SU-DHL-6 (cell line): ENCODE measurements around the gene TNNI3K.

Experiments used
- H2AFZ ChIP-seq: fragments of 200-600 bp; sonication (generic); 2 replicates; pipeline ENCODE4 v1.6.1; 2014; ENCODE audit warnings: low read depth, mild to moderate bottlenecking, moderate library complexity, mixed read lengths, antibody characterized with exemption, low read length; ENCODE audit not compliant: severe bottlenecking
- H3F3A ChIP-seq: fragments of 200-600 bp; shearing (Covaris generic); 2 replicates; pipeline ENCODE4 v1.6.0; 2016; ENCODE audit warnings: antibody characterized with exemption, mild to moderate bottlenecking; ENCODE audit not compliant: insufficient read depth
- H3K27ac ChIP-seq: fragments of 200-600 bp; sonication (generic); 2 replicates; pipeline ENCODE4 v1.5.1; 2016; ENCODE audit warnings: low read depth, mild to moderate bottlenecking, low read length, moderate library complexity, mixed read lengths
- H3K27me3 ChIP-seq: fragments of 200-600 bp; sonication (generic), shearing (Covaris generic); 2 replicates; pipeline ENCODE4 v1.6.0; 2014; ENCODE audit warnings: mild to moderate bottlenecking, low read length
- H3K36me3 ChIP-seq: fragments of 200-600 bp; sonication (generic); 2 replicates; pipeline ENCODE4 v1.6.1; 2014; ENCODE audit warnings: mild to moderate bottlenecking, low read length, mixed read lengths
- H3K4me2 ChIP-seq: fragments of 300-600, 200-600 bp; shearing (Covaris generic), sonication (generic); 2 replicates; pipeline ENCODE4 v1.6.0; 2014; ENCODE audit warnings: low read length, low read depth, mild to moderate bottlenecking; ENCODE audit not compliant: poor library complexity, severe bottlenecking
- H3K4me3 ChIP-seq: fragments of 200-600 bp; sonication (generic); 2 replicates; pipeline ENCODE4 v1.5.1; 2014; ENCODE audit warnings: antibody characterized with exemption, low read length, mild to moderate bottlenecking, mixed read lengths; ENCODE audit not compliant: insufficient read depth, poor library complexity, severe bottlenecking
- H3K79me2 ChIP-seq: fragments of 200-600 bp; sonication (generic); 2 replicates; pipeline ENCODE4 v1.6.1; 2014; ENCODE audit warnings: mild to moderate bottlenecking, low read length, moderate library complexity; ENCODE audit not compliant: insufficient read depth
- H3K9ac ChIP-seq: fragments of 200-600 bp; sonication (generic); 2 replicates; pipeline ENCODE4 v1.7.0; 2014; ENCODE audit warnings: mild to moderate bottlenecking, low read length
- H3K9me2 ChIP-seq: fragments of 200-600 bp; sonication (generic); replicated peaks from 2 replicates; pipeline ENCODE4 v1.6.1; 2014; ENCODE audit warnings: low read length; ENCODE audit not compliant: insufficient read depth
- H3K9me3 ChIP-seq: fragments of 200-600 bp; sonication (generic); 2 replicates; pipeline ENCODE4 v1.6.1; 2014; ENCODE audit warnings: low read length, mixed read lengths; ENCODE audit not compliant: insufficient read depth
- H4K20me1 ChIP-seq: fragments of 200-600 bp; sonication (generic); 2 replicates; pipeline ENCODE4 v1.6.1; 2014; ENCODE audit warnings: low read depth, mild to moderate bottlenecking, antibody characterized with exemption, low read length, moderate library complexity, mixed read lengths
- CTCF ChIP-seq: fragments of 200-600 bp; sonication (generic); IDR thresholded peaks from one replicate; pipeline ENCODE4 v1.5.1; 2017; ENCODE audit warnings: antibody characterized with exemption, mild to moderate bottlenecking, low read length, moderate library complexity; ENCODE audit not compliant: insufficient read depth, poor library complexity, severe bottlenecking
- EZH2phosphoT487 ChIP-seq: fragments of 200-600 bp; sonication (generic), shearing (Covaris generic); conservative IDR thresholded peaks from 2 replicates; pipeline ENCODE4 v1.6.1; 2018; ENCODE audit warnings: mild to moderate bottlenecking, antibody characterized with exemption, low read length, moderate library complexity, mixed read lengths

Gene TNNI3K

GRCh38 chr1:74407902-74408301, 172.7 kb downstream of the TNNI3K start:
- no peaks in the 10 kb centered on the region for H3K27me3 ChIP-seq
- TF ChIP-seq EZH2phosphoT487 = no peak
- no peak for TF ChIP-seq CTCF
- no peaks in the 10 kb centered on the region for H3K79me2 ChIP-seq
- no peak overlapping the region for H3K4me2 ChIP-seq
- H3K4me3 ChIP-seq = no peak overlapping the region
- H3K9ac ChIP-seq = no peak overlapping the region
- no peaks in the 10 kb centered on the region for H3K9me3 ChIP-seq
- no peaks in the 10 kb centered on the region for H4K20me1 ChIP-seq
- no peak overlapping the region for H2AFZ ChIP-seq
- no peak overlapping the region for H3K27ac ChIP-seq
- H3F3A ChIP-seq = no peaks in the 10 kb centered on the region
- H3K36me3 ChIP-seq = no peaks in the 10 kb centered on the region
- H3K9me2 ChIP-seq = no peaks in the 10 kb centered on the region

DNA sequence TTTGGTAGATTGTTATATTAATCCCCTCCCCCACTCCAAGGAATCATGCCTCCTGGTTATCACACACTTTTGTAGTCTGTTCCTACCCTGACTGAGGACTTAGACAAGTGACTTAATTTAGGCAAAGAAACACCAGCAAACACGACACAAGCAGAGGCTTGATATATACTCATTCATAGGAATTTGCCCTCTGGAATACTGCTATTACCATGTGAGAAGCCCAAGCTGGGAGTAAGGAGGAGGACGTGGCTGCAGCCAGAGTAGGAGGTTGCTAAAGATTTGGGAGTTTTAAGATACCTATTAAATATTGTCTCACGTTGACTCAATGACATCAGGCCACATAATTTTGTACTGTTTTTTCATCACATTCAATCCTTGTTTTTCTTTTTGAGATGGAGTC, 177.1 kb downstream of the TNNI3K start:
- Histone ChIP-seq H3K27me3 (no peaks in the 10 kb centered on the region), H3K9me3 (no peaks in the 10 kb centered on the region), H3K4me3 (no peak overlapping the region), H3K27ac (no peak overlapping the region), H2AFZ (no peak overlapping the region), H3K36me3 (no peaks in the 10 kb centered on the region), H3F3A (no peaks in the 10 kb centered on the region), H3K4me2 (no peak overlapping the region), H4K20me1 (no peaks in the 10 kb centered on the region), H3K9me2 (no peaks in the 10 kb centered on the region), H3K79me2 (no peaks in the 10 kb centered on the region), H3K9ac (no peak overlapping the region)
- no peak for TF ChIP-seq CTCF
- no peak for TF ChIP-seq EZH2phosphoT487

DNA sequence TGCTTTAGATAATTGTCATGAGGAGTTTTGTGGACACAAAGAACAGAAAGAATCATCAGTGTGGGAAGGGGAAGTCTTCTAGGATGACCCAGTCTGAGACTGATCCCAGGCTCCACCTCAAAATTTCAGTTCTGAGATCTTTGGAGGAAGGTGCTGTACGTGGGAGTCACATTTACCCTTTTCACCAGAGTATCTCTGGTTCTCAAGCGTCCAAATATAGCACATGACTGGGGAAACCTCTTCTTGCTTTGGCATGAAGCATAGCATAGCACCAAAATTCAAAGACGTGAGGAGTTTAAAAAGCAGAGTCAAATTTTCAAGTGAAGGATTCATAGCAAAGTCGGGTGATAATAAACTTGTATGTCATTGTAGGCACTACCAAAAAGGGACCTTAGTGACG, 180.7 kb downstream of the TNNI3K start:
- Histone ChIP-seq H3K36me3 (no peaks in the 10 kb centered on the region), H3K27me3 (no peaks in the 10 kb centered on the region), H3K4me3 (no peak overlapping the region), H3K9me2 (no peaks in the 10 kb centered on the region), H3K79me2 (no peaks in the 10 kb centered on the region), H3K9ac (no peak overlapping the region), H3F3A (no peaks in the 10 kb centered on the region), H3K4me2 (no peak overlapping the region), H2AFZ (no peak overlapping the region), H3K9me3 (no peaks in the 10 kb centered on the region), H3K27ac (no peak overlapping the region), H4K20me1 (no peaks in the 10 kb centered on the region)
- TF ChIP-seq EZH2phosphoT487 (no peak), CTCF (no peak)

- TF ChIP-seq EZH2phosphoT487 (no peak), CTCF (no peak)
- Histone ChIP-seq H3K79me2 (no peaks in the 10 kb centered on the region), H2AFZ (no peak overlapping the region), H3K9me2 (no peaks in the 10 kb centered on the region), H3K4me2 (no peak overlapping the region), H3K36me3 (no peaks in the 10 kb centered on the region), H3K9me3 (no peaks in the 10 kb centered on the region), H3F3A (no peaks in the 10 kb centered on the region), H3K27ac (no peak overlapping the region), H4K20me1 (no peaks in the 10 kb centered on the region), H3K4me3 (no peak overlapping the region), H3K27me3 (no peaks in the 10 kb centered on the region), H3K9ac (no peak overlapping the region)
Observed at GRCh38 chr1:74419611-74420010, 184.4 kb downstream of the TNNI3K start.
